ENCODE measurements around the gene BTD. TPM values are rescaled to one million over a fixed set of nuclear protein-coding genes. Genes with fewer than 3 reads are reported as not detected.
"Not testable (repeated sequence)": the region's sequence is repeated elsewhere in the genome, so short reads cannot be mapped to it uniquely, and the experiment has no call there.

The BTD gene
- total RNA-seq, 2 donors from 2014 or later: 5.9 to 11.0 TPM

GRCh38 chr3:15612001-15612400, 10.5 kb downstream of the BTD start:
- H3K27me3 Mint-ChIP-seq (ENCODE audit: low read depth): no peaks in the 10 kb centered on the region
- peaks cover under 1% of the 10 kb centered on the region for H3K4me1 Mint-ChIP-seq (ENCODE audit: low read depth)
- no peak for DNase-seq
- H3K36me3 Mint-ChIP-seq (ENCODE audit: insufficient read depth in 2 of 2): no peaks in the 10 kb centered on the region
- H3K4me3 Mint-ChIP-seq: no peak overlapping the region
- H3K27ac Mint-ChIP-seq: no peak overlapping the region
- no peak for ATAC-seq (replicated peaks in 1 of 2)
- H3K9me3 Mint-ChIP-seq: no peaks in the 10 kb centered on the region

GRCh38 chr3:15614958-15615357, 13.4 kb downstream of the BTD start:
- H3K36me3 Mint-ChIP-seq (ENCODE audit: insufficient read depth in 2 of 2): peaks cover 8 to 11% of the 10 kb centered on the region in 2 donors
- no peak for DNase-seq
- no peak overlapping the region for H3K27ac Mint-ChIP-seq
- H3K27me3 Mint-ChIP-seq (ENCODE audit: low read depth): no peaks in the 10 kb centered on the region
- no peaks in the 10 kb centered on the region for H3K4me1 Mint-ChIP-seq (ENCODE audit: low read depth)
- H3K4me3 Mint-ChIP-seq: no peak overlapping the region
- ATAC-seq (replicated peaks in 1 of 2): no peak
- peaks cover 5 to 10% of the 10 kb centered on the region in 2 donors for H3K9me3 Mint-ChIP-seq

GRCh38 chr3:15616053-15616452, 14.5 kb downstream of the BTD start:
- no peaks in the 10 kb centered on the region for H3K27me3 Mint-ChIP-seq (ENCODE audit: low read depth)
- peaks cover 10% of the 10 kb centered on the region in 2 donors for H3K9me3 Mint-ChIP-seq
- ATAC-seq (replicated peaks in 1 of 2) (no peak), DNase-seq (no peak)
- no peak overlapping the region for H3K27ac Mint-ChIP-seq
- H3K4me1 Mint-ChIP-seq (ENCODE audit: low read depth): no peaks in the 10 kb centered on the region
- H3K4me3 Mint-ChIP-seq: no peak overlapping the region
- H3K36me3 Mint-ChIP-seq (ENCODE audit: insufficient read depth in 2 of 2): peaks cover 13 to 17% of the 10 kb centered on the region in 2 donors

GRCh38 chr3:15619659-15620464, 18.3 kb downstream of the BTD start:
- H3K36me3 Mint-ChIP-seq (ENCODE audit: insufficient read depth in 2 of 2): peaks cover 29 to 46% of the 10 kb centered on the region in 2 donors
- H3K4me3 Mint-ChIP-seq; H3K27me3 Mint-ChIP-seq (ENCODE audit: low read depth); DNase-seq; H3K27ac Mint-ChIP-seq; ATAC-seq (replicated peaks in 1 of 2): not testable (repeated sequence)
- H3K9me3 Mint-ChIP-seq: peaks cover 19 to 23% of the 10 kb centered on the region in 2 donors
- H3K4me1 Mint-ChIP-seq (ENCODE audit: low read depth): peaks cover 17% of the 10 kb centered on the region

- Mint-ChIP-seq H3K9me3 (peaks cover 18 to 23% of the 10 kb centered on the region in 2 donors), H3K36me3 (ENCODE audit: insufficient read depth in 2 of 2) (peaks cover 29 to 45% of the 10 kb centered on the region in 2 donors), H3K27ac (peak overlapping the region; percentile 97), H3K27me3 (ENCODE audit: low read depth) (no peaks in the 10 kb centered on the region), H3K4me3 (peak overlapping the region; percentile 64 to 86), H3K4me1 (ENCODE audit: low read depth) (peaks cover 26% of the 10 kb centered on the region)
- peak; percentile 36 to 49 for ATAC-seq (replicated peaks in 1 of 2)
- no peak for DNase-seq
Observed at GRCh38 chr3:15623535-15624440, 22.2 kb downstream of the BTD start.

- Mint-ChIP-seq H3K36me3 (ENCODE audit: insufficient read depth in 2 of 2) (peaks cover 0 to 5% of the 10 kb centered on the region in 2 donors), H3K4me3 (no peak overlapping the region), H3K9me3 (no peaks in the 10 kb centered on the region), H3K27ac (no peak overlapping the region), H3K4me1 (ENCODE audit: low read depth) (peaks cover 59% of the 10 kb centered on the region), H3K27me3 (ENCODE audit: low read depth) (no peaks in the 10 kb centered on the region)
- DNase-seq (no peak), ATAC-seq (replicated peaks in 1 of 2) (no peak)
Observed at GRCh38 chr3:15628967-15629366, 27.4 kb downstream of the BTD start.

- DNase-seq (peak; percentile 67 to 69), ATAC-seq (replicated peaks in 1 of 2) (peak; percentile 95)
- Mint-ChIP-seq H3K36me3 (ENCODE audit: insufficient read depth in 2 of 2) (no peaks in the 10 kb centered on the region), H3K27me3 (ENCODE audit: low read depth) (no peaks in the 10 kb centered on the region), H3K4me3 (peak overlapping the region; percentile 62 to 88), H3K4me1 (ENCODE audit: low read depth) (peaks cover 58% of the 10 kb centered on the region), H3K27ac (peak overlapping the region; percentile 88), H3K9me3 (no peaks in the 10 kb centered on the region)
Observed at GRCh38 chr3:15629860-15630597, 28.5 kb downstream of the BTD start.

- Mint-ChIP-seq H3K9me3 (no peaks in the 10 kb centered on the region), H3K4me1 (ENCODE audit: low read depth) (peaks cover 58% of the 10 kb centered on the region), H3K27me3 (ENCODE audit: low read depth) (no peaks in the 10 kb centered on the region), H3K36me3 (ENCODE audit: insufficient read depth in 2 of 2) (no peaks in the 10 kb centered on the region), H3K4me3 (peak overlapping the region; percentile 62 to 88), H3K27ac (peak overlapping the region; percentile 88)
- DNase-seq (peak in 1 of 2 donors; percentile 37), ATAC-seq (replicated peaks in 1 of 2) (peak; percentile 48 to 59)
Observed at GRCh38 chr3:15630646-15631350, 29.3 kb downstream of the BTD start.

- Mint-ChIP-seq H3K4me1 (ENCODE audit: low read depth) (peaks cover 64% of the 10 kb centered on the region), H3K9me3 (no peaks in the 10 kb centered on the region), H3K4me3 (no peak overlapping the region), H3K36me3 (ENCODE audit: insufficient read depth in 2 of 2) (no peaks in the 10 kb centered on the region), H3K27ac (no peak overlapping the region), H3K27me3 (ENCODE audit: low read depth) (no peaks in the 10 kb centered on the region)
- DNase-seq (no peak), ATAC-seq (replicated peaks in 1 of 2) (no peak)
Observed at GRCh38 chr3:15631426-15632211, 30.1 kb downstream of the BTD start.

- Mint-ChIP-seq H3K9me3 (no peaks in the 10 kb centered on the region), H3K4me1 (ENCODE audit: low read depth) (peaks cover 70% of the 10 kb centered on the region), H3K27ac (no peak overlapping the region), H3K4me3 (no peak overlapping the region), H3K36me3 (ENCODE audit: insufficient read depth in 2 of 2) (peaks cover 0 to 2% of the 10 kb centered on the region in 2 donors), H3K27me3 (ENCODE audit: low read depth) (no peaks in the 10 kb centered on the region)
- DNase-seq (no peak), ATAC-seq (replicated peaks in 1 of 2) (no peak)
Observed at GRCh38 chr3:15632212-15632580, 30.7 kb downstream of the BTD start.

- ATAC-seq (replicated peaks in 1 of 2): no peak
- peaks cover 79% of the 10 kb centered on the region for H3K4me1 Mint-ChIP-seq (ENCODE audit: low read depth)
- no peaks in the 10 kb centered on the region for H3K9me3 Mint-ChIP-seq
- H3K27ac Mint-ChIP-seq: peak overlapping the region; percentile 18
- no peaks in the 10 kb centered on the region for H3K27me3 Mint-ChIP-seq (ENCODE audit: low read depth)
- DNase-seq: no peak
- peaks cover 0 to 2% of the 10 kb centered on the region in 2 donors for H3K36me3 Mint-ChIP-seq (ENCODE audit: insufficient read depth in 2 of 2)
- peak overlapping the region in 1 of 2 donors; percentile 25 for H3K4me3 Mint-ChIP-seq
Observed at GRCh38 chr3:15633159-15633558, 31.6 kb downstream of the BTD start.

Measured in activated T-cell treated with anti-CD3 and anti-CD28 coated beads, Interleukin-2, amount 50 U/mL, for 72 hours (primary cell).